Activated naive CD8-positive, alpha-beta T cell treated with anti-CD3 and anti-CD28 coated beads, Interleukin-2, amount 10 ng/mL, durations not matched to agents 7 days and 5 days (primary cell): ENCODE results near the gene TCEAL8. TPM values are rescaled to one million over a fixed set of nuclear protein-coding genes. Genes with fewer than 3 reads are reported as not detected.

Experiments used
- total RNA-seq, 2 experiments: library from RNA; stranded (reverse); gene quantifications; one replicate each; pipeline ENCODE4 v1.2.3, GENCODE V29; 2021

TCEAL8 gene
- total RNA-seq, 2 experiments from 2014 or later, result 37.3 to 38.3 TPM

Other genes with a start within 250 kb of the TCEAL8 start
- gene BEX1, start 191.0 kb downstream of the TCEAL8 start, total RNA-seq, result not detected
- gene NXF3, start 162.0 kb downstream of the TCEAL8 start, total RNA-seq, result not detected
- 10 to 100 TPM; 23.3 to 25.6 TPM for gene BEX4, start 40.0 kb downstream of the TCEAL8 start, total RNA-seq
- gene TCEAL5, start 21.6 kb upstream of the TCEAL8 start, total RNA-seq, result not detected
- gene BEX2, start 55.8 kb upstream of the TCEAL8 start, total RNA-seq, result 10 to 100 TPM; 15.7 to 16.8 TPM
- not detected for gene TCEAL7, start 75.1 kb upstream of the TCEAL8 start, total RNA-seq
- 1 to 10 TPM; 1.5 to 1.8 TPM for gene TCEAL9, start 101.4 kb upstream of the TCEAL8 start, total RNA-seq
- 10 to 100 TPM; 15.1 to 15.8 TPM for gene BEX3, start 121.4 kb upstream of the TCEAL8 start, total RNA-seq